ENCODE data around the gene B3GNT3.
A peak's percentile ranks its signal among the peaks of the same experiment; 100 is the strongest.
"Not testable (repeated sequence)": the region's sequence is repeated elsewhere in the genome, so short reads cannot be mapped to it uniquely, and the experiment has no call there.

B3GNT3 gene

DNA sequence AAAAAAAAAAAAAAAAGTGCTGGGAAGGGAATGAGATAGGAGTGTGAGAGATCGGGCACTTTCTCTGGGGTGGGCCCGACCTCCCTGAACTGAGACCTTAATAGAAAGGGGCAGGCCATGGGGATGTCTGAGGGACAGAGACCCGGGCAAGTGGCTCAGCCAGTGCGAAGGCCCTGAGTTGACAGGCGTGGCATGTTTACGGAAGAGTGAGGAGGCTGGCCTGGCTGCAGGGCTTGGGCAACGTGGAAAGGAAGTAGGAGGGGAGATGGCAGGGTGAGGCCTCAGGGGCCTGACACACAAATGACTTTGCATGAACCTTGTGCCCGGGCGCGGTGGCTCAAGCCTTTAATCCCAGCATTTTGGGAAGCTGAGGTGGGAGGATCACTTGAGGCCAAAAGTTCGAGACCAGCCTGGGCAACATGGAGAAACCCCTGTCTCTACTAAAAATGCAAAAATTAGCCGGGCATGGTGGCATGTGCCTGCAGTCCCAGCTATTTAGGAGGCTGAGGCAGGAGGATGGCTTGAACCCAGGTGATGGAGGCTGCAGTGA is 29.8 kb upstream of the B3GNT3 start:
- DNase-seq: peak in 14 of 51 donors; percentile 9 to 45 (median 24)

DNA sequence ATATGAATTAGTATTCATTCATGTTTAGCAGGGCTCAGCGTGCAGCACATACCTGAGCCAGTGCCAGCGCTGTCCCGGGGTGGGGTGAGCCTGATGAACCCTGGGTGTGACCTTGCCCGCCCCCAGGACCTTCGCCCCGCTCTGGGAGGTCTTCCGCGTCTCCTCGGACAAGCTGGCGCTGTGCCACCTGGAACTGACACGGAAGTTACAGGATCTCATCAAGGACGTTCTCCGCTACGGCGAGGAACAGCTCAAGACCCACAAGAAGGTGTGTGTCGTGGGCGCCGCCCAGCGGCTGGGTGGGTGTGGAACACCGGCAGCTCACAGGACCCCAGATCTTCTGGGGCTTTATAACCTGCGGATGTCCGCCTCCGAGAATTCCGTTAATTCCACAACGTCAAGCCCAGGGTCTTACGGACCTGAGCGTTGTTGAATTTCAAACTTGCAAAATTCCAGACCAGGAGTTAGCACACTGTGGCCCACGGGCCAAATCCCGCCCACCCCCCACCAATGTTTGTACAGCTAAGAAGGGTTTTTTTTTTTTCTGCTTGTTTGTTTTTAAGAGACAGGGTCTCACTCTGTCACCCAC is 28.3 kb upstream of the B3GNT3 start:
- peak in 45 of 51 donors; percentile 5 to 79 (median 50) for DNase-seq

DNA sequence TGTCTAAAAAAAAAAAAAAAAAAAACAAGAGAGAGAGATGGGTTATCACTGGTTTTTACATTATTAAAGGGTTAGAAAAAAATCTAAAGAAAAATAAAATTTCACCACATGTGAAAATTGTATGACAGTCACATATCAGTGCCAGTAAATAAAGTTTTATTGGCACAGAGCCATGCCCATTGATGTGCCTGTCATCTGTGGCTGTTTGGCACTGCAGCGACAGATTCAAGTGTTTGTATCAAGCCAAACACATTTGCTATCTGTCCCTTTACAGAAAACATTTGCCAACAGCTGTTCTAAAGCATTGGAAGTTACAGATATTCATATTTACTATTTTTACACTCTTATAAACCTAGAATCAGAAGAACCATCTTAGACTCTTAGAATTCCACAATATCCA is 27.4 kb upstream of the B3GNT3 start:
- no peak for DNase-seq

DNA sequence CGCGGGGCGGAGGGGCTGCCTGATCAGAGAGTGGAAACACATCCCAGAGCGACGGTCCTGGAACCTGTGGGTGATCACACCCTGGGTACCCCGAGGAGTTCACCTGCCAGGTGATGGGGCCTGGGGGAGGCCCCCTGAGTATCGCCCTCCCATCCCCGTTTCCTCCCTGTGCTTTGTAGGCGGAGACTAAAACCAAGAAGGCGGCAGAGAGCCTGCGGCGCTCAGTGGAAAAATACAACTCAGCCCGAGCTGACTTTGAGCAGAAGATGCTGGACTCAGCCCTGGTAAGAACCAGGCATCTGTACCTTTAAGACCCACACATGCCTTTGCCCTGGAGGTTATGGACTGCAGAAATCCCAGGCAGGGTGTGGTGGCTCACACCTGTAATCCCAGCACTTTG is 24.3 kb upstream of the B3GNT3 start:
- no peak for DNase-seq

DNA sequence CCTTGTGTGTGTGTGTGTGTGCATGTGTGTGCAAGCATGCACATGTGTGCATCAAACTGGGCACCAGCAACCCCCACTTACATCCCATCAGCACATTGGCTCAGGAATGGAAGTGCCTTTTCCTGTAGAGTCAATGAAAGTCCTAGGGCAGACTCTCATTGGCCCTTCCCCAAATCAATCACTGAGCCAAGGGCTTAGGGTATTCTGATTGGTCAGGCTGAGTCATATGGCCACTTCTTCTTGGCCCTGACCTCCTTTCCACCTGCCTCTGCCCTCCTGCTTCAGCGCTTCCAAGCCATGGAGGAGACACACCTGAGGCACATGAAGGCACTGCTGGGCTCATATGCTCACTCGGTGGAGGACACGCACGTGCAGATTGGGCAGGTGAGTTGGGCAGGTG is 22.8 kb upstream of the B3GNT3 start:
- DNase-seq: no peak

DNA sequence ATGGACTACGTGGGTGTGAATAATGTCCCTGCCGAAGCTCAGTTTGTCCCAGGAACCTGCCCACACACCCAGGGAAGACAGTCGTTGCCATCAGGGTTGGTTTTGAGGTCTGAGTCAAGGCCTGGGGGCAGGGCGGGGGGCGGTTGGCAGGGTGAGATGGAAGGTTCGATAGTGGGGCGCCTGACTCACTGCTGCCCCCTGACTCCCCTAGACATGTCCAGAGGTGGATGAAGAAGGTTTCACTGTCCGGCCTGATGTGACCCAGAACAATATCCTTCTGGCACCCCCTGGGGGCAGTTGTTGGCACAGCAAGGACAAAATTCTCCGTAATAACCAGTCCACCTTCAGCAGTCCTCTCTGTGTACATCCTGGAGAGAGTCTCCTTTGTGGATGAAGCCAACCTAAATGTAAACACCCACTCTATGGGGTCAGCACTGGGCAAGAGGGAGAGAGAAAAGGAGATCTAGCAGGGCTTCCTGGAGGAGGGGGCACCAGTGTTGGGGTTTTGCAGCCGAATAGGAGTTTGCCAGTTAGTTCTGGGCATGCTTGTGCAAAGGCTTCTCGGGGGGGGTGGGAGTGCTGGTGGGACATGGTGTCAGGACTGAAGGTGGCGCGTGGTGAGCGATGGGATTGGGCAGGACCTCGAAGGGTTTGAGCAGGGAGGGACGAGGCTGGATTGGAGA is 19.6 kb upstream of the B3GNT3 start:
- peak in 8 of 51 donors; percentile 4 to 28 (median 6) for DNase-seq

DNA sequence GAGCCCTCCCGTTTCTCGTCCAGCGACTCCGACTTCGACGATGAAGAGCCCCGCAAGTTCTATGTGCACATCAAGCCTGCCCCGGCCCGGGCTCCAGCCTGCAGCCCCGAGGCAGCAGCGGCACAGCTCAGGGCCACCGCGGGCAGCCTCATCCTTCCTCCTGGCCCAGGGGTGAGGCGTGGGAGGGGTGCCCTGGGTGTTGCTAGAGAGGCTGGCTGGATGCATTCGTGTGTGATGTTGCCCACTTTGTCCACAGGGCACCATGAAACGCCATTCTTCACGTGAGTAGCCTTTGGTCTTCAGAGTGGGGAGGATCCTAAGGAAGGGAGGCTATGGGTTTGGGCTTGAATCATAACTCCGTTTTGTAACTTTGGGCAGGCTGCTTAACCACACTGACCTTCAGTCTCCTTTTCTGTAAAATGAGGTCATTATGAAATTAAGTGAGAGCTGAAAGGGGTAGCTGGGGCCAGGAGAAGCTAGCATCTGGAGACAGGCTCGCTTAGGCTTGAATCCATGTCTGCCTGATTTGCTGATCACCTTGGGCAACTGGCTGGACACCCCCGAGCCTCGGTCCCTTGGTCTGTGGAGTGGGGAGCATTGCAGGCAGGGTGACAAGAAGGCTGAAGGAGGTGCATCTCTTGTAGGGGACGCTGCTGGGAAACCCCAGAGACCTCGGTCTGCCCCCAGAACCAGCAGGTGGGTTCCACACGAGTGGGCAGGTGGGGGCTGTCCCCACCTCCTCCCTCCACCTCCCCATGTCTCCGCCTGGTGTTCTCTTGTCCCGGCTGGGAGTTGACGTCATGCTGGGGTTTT is 18.7 kb upstream of the B3GNT3 start:
- DNase-seq: no peak

DNA sequence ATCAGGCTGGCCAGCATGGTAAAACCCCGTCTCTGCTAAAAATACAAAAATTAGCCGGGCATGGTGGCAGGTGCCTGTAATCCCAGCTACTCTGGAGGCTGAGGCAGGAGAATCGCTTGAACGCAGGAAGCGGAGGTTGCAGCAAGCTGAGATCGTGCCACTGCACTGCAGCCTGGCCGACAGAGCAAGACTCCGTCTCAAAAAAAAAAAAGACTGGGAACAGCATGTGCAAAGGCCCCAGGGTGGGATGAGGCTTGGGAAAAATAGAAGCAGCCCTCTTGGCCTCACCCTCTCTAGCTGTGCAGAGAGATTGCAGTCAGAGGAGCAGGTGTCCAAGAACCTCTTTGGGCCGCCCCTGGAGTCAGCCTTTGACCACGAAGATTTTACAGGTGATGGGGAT is 17.1 kb upstream of the B3GNT3 start:
- DNase-seq: not testable (repeated sequence)

DNA sequence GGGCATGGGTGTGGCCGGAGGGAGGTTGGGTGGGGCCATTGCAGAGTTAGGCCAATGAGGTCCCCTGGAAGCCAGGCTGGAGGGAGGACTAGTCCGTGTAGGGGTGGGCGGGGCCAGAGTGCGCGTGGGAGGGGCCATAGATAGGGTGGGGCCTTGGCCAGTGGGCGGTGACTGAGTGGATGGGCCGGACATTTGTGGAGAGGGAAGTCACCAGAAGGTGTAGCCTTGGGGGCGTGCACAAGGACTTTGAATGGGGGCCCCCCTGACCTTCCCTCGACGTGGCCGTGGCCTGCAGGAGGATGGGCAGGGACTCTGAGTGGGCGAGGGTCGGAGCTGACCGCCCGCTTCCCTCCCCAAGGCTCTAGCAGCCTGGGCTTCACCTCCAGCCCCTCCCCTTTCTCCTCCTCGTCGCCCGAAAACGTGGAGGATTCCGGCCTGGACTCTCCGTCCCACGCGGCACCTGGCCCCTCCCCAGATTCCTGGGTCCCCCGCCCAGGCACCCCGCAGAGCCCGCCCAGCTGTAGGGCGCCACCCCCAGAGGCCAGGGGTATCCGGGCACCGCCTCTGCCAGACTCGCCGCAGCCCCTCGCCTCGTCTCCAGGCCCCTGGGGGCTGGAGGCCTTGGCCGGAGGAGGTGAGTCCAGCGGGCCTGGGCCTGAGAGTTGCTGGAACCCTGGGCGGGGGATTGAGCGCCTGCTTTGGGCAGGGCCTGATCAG is 16.5 kb upstream of the B3GNT3 start:
- DNase-seq: peak in 16 of 51 donors; percentile 2 to 39 (median 17)

DNA sequence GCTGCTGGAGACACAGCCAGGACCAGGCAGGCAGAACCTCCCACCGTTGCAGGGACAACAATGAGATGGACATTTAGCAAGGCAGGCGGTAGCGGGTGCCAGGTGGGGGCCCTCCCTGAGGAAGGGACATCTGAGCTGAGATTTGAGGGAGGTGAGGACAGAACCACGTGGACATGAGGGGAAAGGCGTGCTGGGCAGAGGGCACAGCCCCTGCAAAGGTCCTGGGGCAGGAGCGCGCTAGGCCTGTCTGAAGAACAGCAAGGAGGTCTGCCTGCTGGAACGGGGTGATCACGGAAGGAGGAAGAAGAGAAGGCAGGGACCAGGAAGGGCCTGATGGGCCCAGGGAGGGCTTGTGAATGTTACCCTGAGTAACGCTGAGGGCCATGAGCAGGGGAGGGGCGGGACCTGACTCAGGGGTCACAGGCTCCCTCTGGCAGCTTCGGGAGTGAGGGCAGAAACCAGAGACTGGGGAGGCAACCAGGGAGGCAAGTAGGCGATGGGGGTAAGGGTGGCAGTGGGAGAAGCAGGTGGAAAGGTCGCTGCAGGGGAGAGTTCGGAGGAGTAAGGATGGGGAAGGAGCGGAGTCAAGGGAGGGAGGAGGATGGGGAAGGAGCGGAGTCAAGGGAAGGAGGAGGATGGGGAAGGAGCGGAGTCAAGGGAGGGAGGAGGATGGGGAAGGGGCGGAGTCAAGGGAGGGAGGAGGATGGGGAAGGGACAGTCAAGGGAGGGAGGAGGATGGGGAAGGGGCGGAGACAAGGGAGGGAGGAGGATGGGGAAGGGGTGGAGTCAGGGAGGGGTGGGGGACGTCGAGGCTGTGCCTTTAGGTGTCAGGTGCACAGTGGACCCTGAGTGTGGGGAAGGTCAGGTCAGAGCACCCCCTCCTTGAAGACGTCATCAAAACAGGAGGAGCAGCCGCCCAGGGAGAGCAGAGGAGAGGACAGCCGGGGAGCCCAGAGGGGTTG is 15.7 kb upstream of the B3GNT3 start:
- peak in 27 of 51 donors; percentile 4 to 62 (median 28) for DNase-seq

DNA sequence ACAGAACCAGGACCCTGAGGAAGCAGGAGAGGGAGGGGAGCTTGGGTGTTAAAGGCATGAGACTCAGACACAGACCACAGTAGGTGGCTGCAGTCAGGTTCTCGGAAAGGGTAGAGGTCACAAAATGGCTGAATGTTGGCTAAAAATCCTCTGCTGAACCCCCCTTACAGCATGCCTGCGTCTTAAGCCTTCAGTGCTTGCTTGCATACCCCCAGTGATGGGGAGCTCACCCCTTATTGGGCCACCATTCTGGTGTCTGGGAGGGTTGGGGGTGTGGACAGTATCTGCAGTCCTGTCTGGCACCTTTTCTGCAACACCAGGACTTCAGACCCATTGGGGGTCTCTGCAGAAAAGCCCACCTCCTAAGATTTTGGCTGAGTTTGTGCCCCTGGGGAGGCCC is 14.2 kb upstream of the B3GNT3 start:
- no peak for DNase-seq

DNA sequence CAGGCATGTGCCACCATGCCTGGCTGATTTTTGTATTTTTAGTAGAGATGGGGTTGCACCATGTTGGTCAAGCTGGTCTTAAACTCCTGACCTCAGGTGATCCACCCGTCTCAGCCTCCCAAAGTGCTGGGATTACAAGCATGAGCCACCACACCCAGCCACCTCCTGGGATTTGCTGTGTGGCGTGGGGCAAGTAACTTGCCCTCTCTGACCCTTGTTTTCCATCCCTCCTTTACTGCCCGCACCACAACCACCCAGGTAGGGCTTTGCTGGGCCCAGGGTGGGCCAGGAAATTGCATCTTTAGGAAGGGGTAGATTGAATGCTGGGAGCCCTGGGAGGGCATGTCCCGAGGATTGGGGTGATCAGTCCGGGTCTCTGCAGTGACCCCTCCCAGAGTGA is 11.2 kb upstream of the B3GNT3 start:
- not testable (repeated sequence) for DNase-seq

DNA sequence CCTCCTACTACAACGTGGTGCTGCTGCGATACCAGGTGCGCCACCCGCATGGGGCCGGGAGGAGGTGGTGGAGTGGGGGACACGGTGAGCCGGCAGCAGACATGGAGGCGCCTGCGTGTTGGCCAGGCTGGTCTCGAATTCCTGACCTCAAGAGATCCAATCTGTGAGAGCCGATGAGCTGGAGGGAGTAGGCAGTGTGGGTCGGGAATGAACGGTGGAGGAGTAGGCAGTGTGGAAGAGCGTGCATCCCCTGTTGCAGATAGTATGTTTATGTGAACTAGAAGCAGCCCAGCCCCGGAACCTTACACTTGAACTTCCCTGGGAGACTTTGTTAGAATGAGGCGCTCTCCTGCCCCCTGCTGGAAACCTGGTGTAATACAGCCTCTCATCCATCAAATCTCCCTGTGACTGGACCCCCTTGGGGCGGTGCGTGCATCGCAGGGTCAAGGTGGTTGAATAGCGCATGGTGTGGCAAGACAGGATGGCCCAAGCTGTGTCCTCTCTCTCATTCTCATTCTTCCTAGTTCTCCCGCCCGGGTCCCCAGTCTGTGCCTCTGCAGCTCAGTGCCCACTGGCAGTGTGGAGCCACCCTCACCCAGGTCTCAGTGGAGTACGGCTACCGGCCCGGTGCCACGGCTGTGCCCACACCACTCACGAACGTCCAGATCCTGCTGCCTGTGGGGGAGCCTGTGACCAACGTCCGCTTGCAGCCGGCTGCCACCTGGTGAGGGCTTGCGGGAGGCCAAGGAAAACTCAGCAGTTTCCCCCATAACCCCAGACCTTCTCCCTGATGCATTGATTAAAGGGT is 10.5 kb upstream of the B3GNT3 start:
- DNase-seq: peak in 38 of 51 donors; percentile 3 to 78 (median 30)

DNA sequence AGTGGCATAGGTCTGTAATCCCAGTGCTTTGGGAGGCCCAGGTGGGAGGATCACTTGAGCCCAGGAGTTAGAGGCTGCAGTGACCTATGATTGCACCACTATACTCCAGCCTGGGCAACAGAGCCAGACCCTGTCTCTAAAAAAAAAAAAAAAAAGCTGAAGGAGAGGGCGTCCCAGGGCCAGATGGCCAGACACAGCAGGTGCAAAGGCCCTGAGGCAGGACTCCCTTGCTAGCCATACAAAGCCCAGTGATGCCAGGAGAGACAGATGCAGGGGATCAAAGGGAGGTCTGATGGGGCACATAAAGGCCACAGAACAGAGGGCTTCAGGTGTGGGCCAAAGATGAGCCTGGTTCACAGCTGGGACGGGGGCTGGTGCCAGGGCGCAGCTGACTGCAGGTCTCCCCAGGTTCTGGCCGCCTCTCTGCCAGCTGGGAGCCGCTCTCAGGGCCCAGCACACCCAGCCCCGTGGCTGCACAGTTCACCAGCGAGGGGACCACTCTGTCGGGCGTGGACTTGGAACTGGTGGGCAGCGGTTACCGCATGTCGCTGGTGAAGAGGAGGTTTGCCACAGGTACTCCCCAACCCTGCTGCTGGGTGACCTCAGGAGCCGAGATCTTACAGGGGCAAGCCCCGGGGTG is 7.5 kb upstream of the B3GNT3 start:
- no peak for DNase-seq

DNA sequence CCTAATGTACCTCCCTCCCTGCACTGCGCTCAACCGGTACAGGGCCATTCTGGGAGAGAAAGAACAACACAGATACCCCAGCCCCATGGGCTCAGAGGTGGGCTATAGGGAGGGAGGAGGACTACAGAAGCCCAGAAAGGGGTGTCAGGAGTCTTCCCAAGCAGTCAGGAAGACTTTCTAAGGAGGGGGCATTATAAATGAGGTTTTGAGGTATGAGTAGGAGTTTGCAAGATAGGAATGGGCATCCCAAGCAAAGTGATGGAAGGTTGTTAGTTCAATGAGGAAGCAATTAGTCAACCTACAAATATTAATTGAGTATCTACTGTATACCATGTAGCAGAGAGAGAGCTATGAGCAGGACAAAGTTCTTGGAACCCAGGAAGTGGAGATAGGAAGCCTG is 6.3 kb upstream of the B3GNT3 start:
- DNase-seq: no peak

DNA sequence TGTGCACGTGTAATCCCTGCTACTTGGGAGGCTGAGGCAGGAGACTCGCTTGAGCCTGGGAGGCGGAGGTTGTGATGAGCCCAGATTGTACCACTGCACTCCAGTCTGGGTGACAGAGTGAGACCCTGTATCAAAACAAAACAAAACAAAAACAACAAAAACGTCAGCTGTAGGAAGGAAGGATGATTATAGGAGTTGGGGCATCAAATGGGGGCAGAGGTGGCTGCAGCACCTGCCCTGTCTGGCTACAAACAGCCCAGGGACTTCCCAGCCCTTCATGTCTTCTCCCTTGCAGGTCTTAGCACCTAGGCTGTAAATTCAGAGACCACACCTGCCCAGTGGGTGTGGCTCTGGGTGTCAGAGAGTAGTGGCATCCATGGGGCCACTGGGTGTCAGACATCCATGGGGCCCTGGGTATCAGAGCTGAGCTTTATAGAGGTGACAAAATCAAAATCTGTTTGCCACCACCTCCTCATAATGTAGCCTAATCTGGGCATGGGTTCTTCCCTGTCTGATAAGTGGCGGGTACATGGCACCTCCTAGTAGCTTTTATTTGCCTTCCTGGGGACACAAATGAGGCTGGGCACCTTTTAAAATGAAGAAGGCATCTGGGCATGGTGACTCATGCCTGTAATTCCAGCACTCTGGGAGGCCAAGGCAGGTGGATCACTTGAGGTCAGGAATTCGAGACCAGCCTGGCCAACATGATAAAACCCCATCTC is 4.7 kb upstream of the B3GNT3 start:
- no peak for DNase-seq

DNA sequence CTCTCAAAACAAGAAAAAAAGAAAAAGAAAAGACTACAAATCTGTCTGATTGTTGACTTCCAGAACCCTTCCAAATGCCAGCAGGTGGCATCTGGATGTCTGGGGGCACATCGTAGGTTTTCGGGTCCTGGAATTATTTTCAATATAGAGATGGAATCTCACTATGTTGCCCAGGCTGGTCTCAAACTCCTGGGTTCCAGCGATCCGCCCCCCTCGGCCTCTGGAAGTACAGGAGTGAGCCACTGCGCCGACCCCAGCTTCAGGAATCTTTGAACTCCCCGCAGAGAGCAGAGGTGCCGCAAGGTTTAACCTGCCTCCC is 567 bp upstream of the B3GNT3 start:
- DNase-seq: no peak

DNA sequence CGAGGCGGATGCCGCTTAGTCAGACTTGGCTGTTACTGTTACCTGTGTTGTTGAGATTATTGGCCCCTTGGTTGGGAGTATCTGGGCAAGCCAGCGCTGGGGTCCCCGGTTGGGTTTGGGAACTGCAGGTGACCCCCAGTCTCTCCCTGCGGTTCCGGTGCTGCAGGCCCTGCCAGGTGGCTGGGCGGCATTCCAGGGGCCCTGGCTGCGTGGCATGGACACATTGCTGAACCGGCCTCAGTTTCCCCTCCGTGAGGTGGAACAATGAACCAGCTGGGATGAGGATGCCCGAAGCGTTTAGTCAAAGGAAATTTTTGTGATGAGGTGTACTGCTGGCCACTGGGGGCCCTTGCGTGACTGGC is 538 bp downstream of the B3GNT3 start:
- no peak for DNase-seq
